Endodermal cell (in vitro differentiated cells): ENCODE results near the gene RNF40. TPM values are rescaled to one million over a fixed set of nuclear protein-coding genes. Genes with fewer than 3 reads are reported as not detected.

Experiments
- DNase-seq: peaks from one replicate; pipeline ENCODE4 v3.0.0-alpha.2; 2017
- H3K27ac ChIP-seq: 2 replicates; pipeline ENCODE4 v1.5.1; 2013; ENCODE audit warnings: mild to moderate bottlenecking, low read depth, low read length, moderate library complexity
- H3K27me3 ChIP-seq: 2 replicates; pipeline ENCODE4 v1.6.1; 2013; ENCODE audit warnings: mild to moderate bottlenecking, low read length, moderate library complexity; ENCODE audit not compliant: insufficient read depth, control insufficient read depth, poor library complexity, severe bottlenecking
- H3K36me3 ChIP-seq: 2 replicates; pipeline ENCODE4 v1.7.0; 2013; ENCODE audit warnings: mild to moderate bottlenecking, low read length, moderate library complexity; ENCODE audit not compliant: control insufficient read depth, insufficient read depth
- H3K4me1 ChIP-seq: one replicate; pipeline ENCODE4 v1.7.0; 2013; ENCODE audit warnings: low read length; ENCODE audit not compliant: control insufficient read depth, insufficient read depth
- H3K4me3 ChIP-seq: 2 replicates; pipeline ENCODE4 v1.5.1; 2013; ENCODE audit warnings: mild to moderate bottlenecking, low read length, moderate library complexity
- H3K9ac ChIP-seq: 2 replicates; pipeline ENCODE4 v1.6.1; 2013; ENCODE audit warnings: mild to moderate bottlenecking, low read length, moderate library complexity; ENCODE audit not compliant: poor library complexity, severe bottlenecking; ENCODE audit errors: extremely low read depth
- H3K9me3 ChIP-seq: 2 replicates; pipeline ENCODE4 v1.6.1; 2013; ENCODE audit warnings: mild to moderate bottlenecking, low read length, moderate library complexity; ENCODE audit not compliant: control insufficient read depth
- H3K27ac Mint-ChIP-seq: 2 replicates; pipeline ENCODE4 v1.8.0; 2020; ENCODE audit warnings: mixed read lengths
- H3K27me3 Mint-ChIP-seq: 2 replicates; pipeline ENCODE4 v1.8.0; 2021; ENCODE audit warnings: mild to moderate bottlenecking, mixed read lengths; ENCODE audit not compliant: insufficient read depth
- H3K36me3 Mint-ChIP-seq: 2 replicates; pipeline ENCODE4 v1.8.0; 2020; ENCODE audit warnings: low read depth, mixed read lengths
- H3K4me1 Mint-ChIP-seq: 2 replicates; pipeline ENCODE4 v1.8.0; 2020; ENCODE audit warnings: mixed read lengths
- H3K4me3 Mint-ChIP-seq: 2 replicates; pipeline ENCODE4 v1.8.0; 2020; ENCODE audit warnings: mild to moderate bottlenecking, moderate library complexity, mixed read lengths
- H3K9me3 Mint-ChIP-seq: 2 replicates; pipeline ENCODE4 v1.8.0; 2020; ENCODE audit warnings: mild to moderate bottlenecking, mixed read lengths
- WGBS, 2 experiments: methylation state at CpG; one replicate each; pipeline versions ENCODE4 v1.1.5 to v1.1.7; 2013; ENCODE audit warnings: missing lambda C conversion rate in 2 of 2, mixed read lengths in 1 of 2; ENCODE audit not compliant: insufficient coverage in 1 of 2, insufficient read length in 1 of 2; 5-methylcytosine and 5-hydroxymethylcytosine counted together
- total RNA-seq, 2 donors: library from RNA; stranded (reverse); fragmentation: NEBNext Ultra II Directional in 1 of 2; extraction: Animal tissue kit (Norgen Biotek cat#: 25700) in 1 of 2; gene quantifications; 2 replicates in 1 of 2; 3 replicates in 1 of 2; pipeline ENCODE4 v1.2.1, GENCODE V29; 2021
- TF ChIP-seq, protein P1 (sequence below): fragments of 200-600 bp; sonication (generic); conservative IDR thresholded peaks from 2 replicates; pipeline ENCODE4 v1.5.0; 2021; ENCODE audit warnings: antibody characterized with exemption, mild to moderate bottlenecking

The RNF40 gene
- total RNA-seq, 2 donors from 2014 or later: 88.4 to 95.8 TPM

DNA sequence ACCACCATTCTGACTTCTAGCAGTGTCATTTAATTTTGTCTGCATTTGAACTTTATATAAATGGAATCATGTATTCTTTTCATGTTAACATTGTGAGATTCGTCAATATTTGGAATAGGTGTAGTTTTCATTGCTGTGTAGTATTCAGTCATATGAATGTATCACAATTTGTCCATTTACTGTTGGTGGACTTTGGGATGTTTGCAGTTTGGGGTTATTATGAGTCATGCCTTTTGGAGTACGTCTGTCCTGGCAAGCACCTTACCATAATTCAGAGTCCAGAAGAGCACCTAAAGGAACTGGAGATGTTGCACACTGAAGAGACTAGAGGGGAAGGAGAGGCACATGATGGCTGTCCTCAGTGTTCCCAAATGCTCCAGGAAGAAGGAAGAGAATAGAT, 17.0 kb upstream of the RNF40 start:
- Mint-ChIP-seq H3K27ac (no peak overlapping the region), H3K36me3 (peaks cover 36% of the 10 kb centered on the region), H3K4me1 (peaks cover 13% of the 10 kb centered on the region), H3K4me3 (no peak overlapping the region), H3K27me3 (no peaks in the 10 kb centered on the region), H3K9me3 (no peaks in the 10 kb centered on the region)
- Histone ChIP-seq H3K36me3 (peaks cover 50% of the 10 kb centered on the region), H3K9me3 (no peaks in the 10 kb centered on the region), H3K4me1 (no peaks in the 10 kb centered on the region), H3K9ac (no peak overlapping the region), H3K4me3 (no peak overlapping the region), H3K27me3 (no peaks in the 10 kb centered on the region), H3K27ac (no peak overlapping the region)
- TF ChIP-seq, protein P1, sequence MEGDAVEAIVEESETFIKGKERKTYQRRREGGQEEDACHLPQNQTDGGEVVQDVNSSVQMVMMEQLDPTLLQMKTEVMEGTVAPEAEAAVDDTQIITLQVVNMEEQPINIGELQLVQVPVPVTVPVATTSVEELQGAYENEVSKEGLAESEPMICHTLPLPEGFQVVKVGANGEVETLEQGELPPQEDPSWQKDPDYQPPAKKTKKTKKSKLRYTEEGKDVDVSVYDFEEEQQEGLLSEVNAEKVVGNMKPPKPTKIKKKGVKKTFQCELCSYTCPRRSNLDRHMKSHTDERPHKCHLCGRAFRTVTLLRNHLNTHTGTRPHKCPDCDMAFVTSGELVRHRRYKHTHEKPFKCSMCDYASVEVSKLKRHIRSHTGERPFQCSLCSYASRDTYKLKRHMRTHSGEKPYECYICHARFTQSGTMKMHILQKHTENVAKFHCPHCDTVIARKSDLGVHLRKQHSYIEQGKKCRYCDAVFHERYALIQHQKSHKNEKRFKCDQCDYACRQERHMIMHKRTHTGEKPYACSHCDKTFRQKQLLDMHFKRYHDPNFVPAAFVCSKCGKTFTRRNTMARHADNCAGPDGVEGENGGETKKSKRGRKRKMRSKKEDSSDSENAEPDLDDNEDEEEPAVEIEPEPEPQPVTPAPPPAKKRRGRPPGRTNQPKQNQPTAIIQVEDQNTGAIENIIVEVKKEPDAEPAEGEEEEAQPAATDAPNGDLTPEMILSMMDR: no peak
- WGBS, 2 experiments: 93 to 100% methylated on average over 1 to 2 of the region's 2 CpGs
- DNase-seq: no peak

DNA sequence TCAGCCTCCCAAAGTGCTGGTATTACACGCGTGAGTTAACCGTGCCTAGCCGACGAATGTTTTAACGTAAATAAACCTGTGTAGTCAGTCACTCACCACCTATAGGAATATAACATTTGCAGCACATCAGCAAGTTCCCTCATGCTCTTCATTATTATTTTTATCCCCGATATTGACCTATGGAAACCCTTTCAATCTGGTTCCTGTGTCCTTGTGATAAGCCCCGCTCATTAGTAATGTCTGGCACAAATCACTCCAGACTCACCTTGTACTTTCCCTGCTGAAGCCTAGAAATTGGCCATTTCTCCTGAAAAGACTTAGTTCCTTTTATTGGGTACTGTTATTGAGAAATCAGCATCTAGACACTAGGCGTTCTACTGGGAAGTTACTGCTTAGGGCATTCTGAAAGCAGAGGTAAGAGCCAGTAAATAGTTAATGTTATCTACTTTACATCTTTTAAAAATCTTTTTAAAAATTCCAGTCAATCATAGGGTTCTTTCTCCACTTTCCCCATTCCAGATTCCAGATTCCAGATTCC, 15.4 kb upstream of the RNF40 start:
- no peak for DNase-seq
- H3K27me3 ChIP-seq: no peaks in the 10 kb centered on the region
- WGBS, 2 experiments: 96 to 98% methylated on average over 8 to 9 of the region's 9 CpGs
- Mint-ChIP-seq H3K27ac (no peak overlapping the region), H3K27me3 (no peaks in the 10 kb centered on the region), H3K4me1 (peaks cover 5% of the 10 kb centered on the region), H3K36me3 (peaks cover 47% of the 10 kb centered on the region), H3K9me3 (no peaks in the 10 kb centered on the region), H3K4me3 (no peak overlapping the region)
- no peak overlapping the region for H3K9ac ChIP-seq
- H3K4me3 ChIP-seq: no peak overlapping the region
- H3K27ac ChIP-seq: no peak overlapping the region
- no peaks in the 10 kb centered on the region for H3K4me1 ChIP-seq
- H3K36me3 ChIP-seq: peaks cover 51% of the 10 kb centered on the region
- no peaks in the 10 kb centered on the region for H3K9me3 ChIP-seq
- TF ChIP-seq, protein P1: no peak

DNA sequence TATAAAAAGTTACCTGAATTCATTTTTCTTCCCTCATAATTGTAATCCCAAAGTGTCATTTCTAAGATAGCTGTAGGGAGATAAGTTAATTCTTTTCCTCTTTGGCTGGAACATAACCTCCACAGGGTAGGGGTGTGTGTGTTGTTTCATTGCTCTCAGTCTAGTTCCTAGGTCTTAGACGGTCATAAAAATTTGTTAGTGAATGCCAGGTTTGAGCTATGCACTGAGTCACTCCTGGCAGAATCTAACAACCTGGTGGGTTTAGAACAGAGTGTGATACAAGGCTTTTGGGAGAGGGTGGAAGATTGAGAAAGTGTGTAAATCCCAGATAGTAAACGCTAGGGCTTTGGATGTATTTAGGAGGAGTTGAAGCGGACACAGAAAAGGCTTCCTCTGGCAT, 14.8 kb upstream of the RNF40 start:
- H3K4me3 Mint-ChIP-seq: peak overlapping the region; percentile 86
- peaks cover 5% of the 10 kb centered on the region for H3K4me1 Mint-ChIP-seq
- no peaks in the 10 kb centered on the region for H3K27me3 Mint-ChIP-seq
- Histone ChIP-seq H3K4me3 (peak overlapping the region; percentile 75), H3K27ac (no peak overlapping the region), H3K4me1 (no peaks in the 10 kb centered on the region), H3K9ac (peak overlapping the region; percentile 56), H3K27me3 (no peaks in the 10 kb centered on the region), H3K36me3 (peaks cover 48% of the 10 kb centered on the region), H3K9me3 (no peaks in the 10 kb centered on the region)
- no peak for DNase-seq
- 74% methylated on average over 2 to 3 of the region's 3 CpGs for WGBS, 2 experiments
- H3K36me3 Mint-ChIP-seq: peaks cover 42% of the 10 kb centered on the region
- no peaks in the 10 kb centered on the region for H3K9me3 Mint-ChIP-seq
- TF ChIP-seq, protein P1: no peak
- H3K27ac Mint-ChIP-seq: peak overlapping the region; percentile 95
